IPS-18a (cell line): Measurements from ENCODE around the gene RAB8A.
"Not testable (repeated sequence)": the region's sequence is repeated elsewhere in the genome, so short reads cannot be mapped to it uniquely, and the experiment has no call there.

Source experiments
- H3K27ac ChIP-seq: one replicate; pipeline ENCODE4 v1.5.1; 2013; ENCODE audit warnings: low read length
- H3K27me3 ChIP-seq: one replicate; pipeline ENCODE4 v1.6.1; 2013; ENCODE audit warnings: mild to moderate bottlenecking, low read length; ENCODE audit not compliant: control insufficient read depth, insufficient read depth
- H3K36me3 ChIP-seq: one replicate; pipeline ENCODE4 v1.6.1; 2013; ENCODE audit warnings: low read depth, low read length; ENCODE audit not compliant: control insufficient read depth
- H3K4me1 ChIP-seq: one replicate; pipeline ENCODE4 v1.6.1; 2013; ENCODE audit warnings: low read depth, low read length; ENCODE audit not compliant: control insufficient read depth
- H3K4me3 ChIP-seq: one replicate; pipeline ENCODE4 v1.5.1; 2013; ENCODE audit warnings: low read length
- H3K9ac ChIP-seq: one replicate; pipeline ENCODE4 v1.6.1; 2013; ENCODE audit warnings: mild to moderate bottlenecking, low read length, moderate library complexity
- H3K9me3 ChIP-seq: one replicate; pipeline ENCODE4 v1.6.1; 2013; ENCODE audit warnings: low read depth, low read length; ENCODE audit not compliant: control insufficient read depth

Gene RAB8A

GRCh38 chr19:16175954-16176353 is 64.3 kb downstream of the RAB8A start:
- H3K36me3 ChIP-seq = no peaks in the 10 kb centered on the region
- H3K27me3 ChIP-seq = no peaks in the 10 kb centered on the region
- H3K9me3 ChIP-seq = no peaks in the 10 kb centered on the region
- no peak overlapping the region for H3K9ac ChIP-seq
- no peak overlapping the region for H3K4me3 ChIP-seq
- H3K4me1 ChIP-seq = no peaks in the 10 kb centered on the region
- H3K27ac ChIP-seq = no peak overlapping the region

GRCh38 chr19:16178866-16179265 is 67.2 kb downstream of the RAB8A start:
- not testable (repeated sequence) for H3K27me3 ChIP-seq, H3K9ac ChIP-seq, H3K36me3 ChIP-seq, H3K9me3 ChIP-seq, H3K4me3 ChIP-seq, H3K27ac ChIP-seq, H3K4me1 ChIP-seq

GRCh38 chr19:16180611-16181010 is 68.9 kb downstream of the RAB8A start:
- no peak overlapping the region for H3K27ac ChIP-seq
- no peaks in the 10 kb centered on the region for H3K27me3 ChIP-seq
- H3K9me3 ChIP-seq = no peaks in the 10 kb centered on the region

More at GRCh38 chr19:16180611-16181010, 68.9 kb downstream of the RAB8A start:
- Histone ChIP-seq H3K4me3 (no peak overlapping the region), H3K36me3 (no peaks in the 10 kb centered on the region), H3K9ac (no peak overlapping the region), H3K4me1 (no peaks in the 10 kb centered on the region)
